K562 (cell line): ENCODE results near the gene SOSTDC1. TPM values are rescaled to one million over a fixed set of nuclear protein-coding genes. Genes with fewer than 3 reads are reported as not detected.

Experiments used
- ATAC-seq: fragments of 200-7000 bp; cut with Tn5 transposase; 3 replicates; pipeline ENCODE4 v1.9.1; 2020; ENCODE audit warnings: moderate library complexity
- BruUV-seq: library from RNA; stranded (reverse); fragments of 400-500 nt; replicated peaks from 2 replicates; lab custom pipeline; 2021; lab: Mats Ljungman, UMichigan
- CTCF ChIA-PET: fragments of 300-600 bp; formaldehyde crosslinking; extraction: SDS; loops from one replicate; lab custom pipeline; 2021; ENCODE audit warnings: low intra/inter-chr PET ratio; lab: Yijun Ruan, JAX
- POLR2A ChIA-PET: fragments of 300-600, 350-650 bp; sonication (Branson Sonifier 250); formaldehyde crosslinking; extraction: SDS; loops from one replicate; lab custom pipeline; 2021; ENCODE audit warnings: antibody characterized with exemption, inconsistent platforms; lab: Yijun Ruan, JAX
- DNase-seq, 4 experiments: peaks; one replicate each; pipeline versions ENCODE4 v3.0.0 to v3.0.0-alpha.2; 2011 to 2018; ENCODE audit warnings: low spot score in 3 of 4, mixed read lengths in 3 of 4; ENCODE audit errors: extremely low read depth in 1 of 4
- FAIRE-seq: peaks from 2 replicates; lab custom pipeline; 2011; peaks lifted over from hg19 to GRCh38; lab: Jason Lieb, UNC
- H2AFZ ChIP-seq: 2 replicates; pipeline ENCODE4 v1.6.0; 2011; ENCODE audit warnings: low read depth, low read length, control low read depth, inconsistent platforms
- H3K27ac ChIP-seq: fragments of 200-600 bp; 3 replicates; pipeline ENCODE4 v1.8.0; 2011; ENCODE audit warnings: low read depth, mild to moderate bottlenecking, control low read depth, inconsistent platforms, low read length, moderate library complexity, mixed read lengths; ENCODE audit errors: extremely low read depth
- H3K27me3 ChIP-seq, 2 experiments: fragments of 300-600 bp in 1 of 2; 2 replicates in 1 of 2; 3 replicates in 1 of 2; pipeline versions ENCODE4 v1.6.0 to v1.8.0; 2011; ENCODE audit warnings: inconsistent platforms in 2 of 2, low read length in 2 of 2, mild to moderate bottlenecking in 1 of 2, mixed read lengths in 1 of 2, moderate library complexity in 1 of 2; ENCODE audit not compliant: control insufficient read depth in 2 of 2, insufficient read depth in 2 of 2
- H3K36me3 ChIP-seq: fragments of 300-600 bp; 3 replicates; pipeline ENCODE4 v1.8.0; 2011; ENCODE audit warnings: mild to moderate bottlenecking, low read length, inconsistent platforms; ENCODE audit not compliant: control insufficient read depth, insufficient read depth
- H3K4me1 ChIP-seq, 2 experiments: fragments of 200-600 bp in 1 of 2; replicated peaks in 1 of 2; 2 replicates in 1 of 2; 3 replicates in 1 of 2; pipeline versions ENCODE4 v1.5.1 to v1.8.0; 2011; ENCODE audit warnings: inconsistent platforms in 2 of 2, low read length in 2 of 2, mild to moderate bottlenecking in 1 of 2, mixed read lengths in 1 of 2, moderate library complexity in 1 of 2; ENCODE audit not compliant: control insufficient read depth in 2 of 2, insufficient read depth in 2 of 2
- H3K4me2 ChIP-seq: 2 replicates; pipeline ENCODE4 v1.6.1; 2011; ENCODE audit warnings: low read length, control low read depth, inconsistent platforms, mixed read lengths; ENCODE audit not compliant: insufficient read depth
- H3K4me3 ChIP-seq: fragments of 200-600 bp; sonication (generic), shearing (Covaris generic); 2 replicates; pipeline ENCODE4 v1.5.1; 2016; ENCODE audit warnings: control low read depth, inconsistent platforms
- H3K79me2 ChIP-seq: fragments of 200-600 bp; 3 replicates; pipeline ENCODE4 v1.8.0; 2011; ENCODE audit warnings: low read length, inconsistent platforms; ENCODE audit not compliant: control insufficient read depth, insufficient read depth
- H3K9ac ChIP-seq, 2 experiments: 2 replicates each; pipeline versions ENCODE4 v1.6.0 to v1.6.1; 2011; ENCODE audit warnings: low read depth in 2 of 2, low read length in 2 of 2, control low read depth in 1 of 2, inconsistent platforms in 1 of 2, mild to moderate bottlenecking in 1 of 2, mixed read lengths in 1 of 2; ENCODE audit not compliant: insufficient read depth in 1 of 2
- H3K9me1 ChIP-seq: one replicate; pipeline ENCODE4 v1.6.0; 2011; ENCODE audit warnings: inconsistent platforms, mild to moderate bottlenecking, low read length, moderate library complexity; ENCODE audit not compliant: control insufficient read depth, insufficient read depth
- H3K9me3 ChIP-seq: replicated peaks from 2 replicates; pipeline ENCODE4 v1.5.1; 2011; ENCODE audit warnings: low read depth, low read length, inconsistent platforms; ENCODE audit not compliant: control insufficient read depth, insufficient read depth
- H4K20me1 ChIP-seq: replicated peaks from 2 replicates; pipeline ENCODE4 v1.6.1; 2011; ENCODE audit warnings: low read length, inconsistent platforms, mixed read lengths; ENCODE audit not compliant: control insufficient read depth, insufficient read depth
- CBX3 ChIP-seq, 2 experiments: IDR thresholded peaks; 1 replicate in 1 of 2; 2 replicates in 1 of 2; pipeline ENCODE4 v1.6.1; 2012; ENCODE audit warnings: inconsistent platforms in 2 of 2, low read length in 2 of 2, borderline replicate concordance in 1 of 2, control low read depth in 1 of 2
- CSDE1 ChIP-seq, 2 experiments: fragments of 450-650 bp; IDR thresholded peaks; 2 replicates each; pipeline ENCODE4 v1.6.1; 2016; ENCODE audit warnings: mild to moderate bottlenecking in 1 of 2
- DACH1 ChIP-seq: fragments of 450-650 bp; IDR thresholded peaks from 2 replicates; pipeline ENCODE4 v1.6.1; 2018; ENCODE audit not compliant: partially characterized antibody
- DDX20 ChIP-seq: fragments of 450-650 bp; IDR thresholded peaks from 2 replicates; pipeline ENCODE4 v1.6.1; 2016; ENCODE audit warnings: missing genetic modification characterization, low read depth, mild to moderate bottlenecking, missing compliant biosample characterization, moderate library complexity
- EP400 ChIP-seq: fragments of 450-650 bp; IDR thresholded peaks from 2 replicates; pipeline ENCODE4 v1.6.1; 2017; ENCODE audit warnings: antibody characterized with exemption, mild to moderate bottlenecking, moderate library complexity
- ETV6 ChIP-seq, 3 experiments: fragments of 150-350 bp in 1 of 3; sonication (generic) in 1 of 3; formaldehyde crosslinking in 1 of 3; IDR thresholded peaks; 2 replicates each; pipeline versions ENCODE4 v1.6.1 to v1.8.0; 2014 to 2022; ENCODE audit warnings: borderline replicate concordance in 2 of 3, low read depth in 2 of 3, antibody characterized with exemption in 1 of 3, low read length in 1 of 3, mild to moderate bottlenecking in 1 of 3, missing genetic modification reagents in 1 of 3
- FOXP1 ChIP-seq: sonication (generic); formaldehyde crosslinking; IDR thresholded peaks from 2 replicates; pipeline ENCODE4 v1.8.0; 2022; ENCODE audit warnings: mild to moderate bottlenecking, missing genetic modification reagents
- HNRNPLL ChIP-seq: fragments of 200-400 bp; formaldehyde crosslinking; IDR thresholded peaks from 2 replicates; pipeline ENCODE4 v1.6.1; 2017; ENCODE audit warnings: low read length, low read depth, mild to moderate bottlenecking; ENCODE audit not compliant: poor library complexity, severe bottlenecking
- KHSRP ChIP-seq: fragments of 450-650 bp; IDR thresholded peaks from 2 replicates; pipeline ENCODE4 v1.6.1; 2017
- L3MBTL2 ChIP-seq: fragments of 450-650 bp; IDR thresholded peaks from 2 replicates; pipeline ENCODE4 v1.6.1; 2016; ENCODE audit warnings: mild to moderate bottlenecking, moderate library complexity
- NFXL1 ChIP-seq: fragments of 450-650 bp; formaldehyde crosslinking; IDR thresholded peaks from 2 replicates; pipeline ENCODE4 v1.4.0; 2021; ENCODE audit warnings: mild to moderate bottlenecking
- PPARD ChIP-seq: fragments of 250-450 bp; sonication (Bioruptor Pico); IDR thresholded peaks from 2 replicates; pipeline ENCODE4 v1.8.0; 2022; ENCODE audit warnings: inconsistent platforms, mild to moderate bottlenecking, moderate library complexity
- THRA ChIP-seq: fragments of 450-650 bp; IDR thresholded peaks from 2 replicates; pipeline ENCODE4 v1.6.1; 2017; ENCODE audit warnings: mild to moderate bottlenecking, moderate library complexity
- ZBTB12 ChIP-seq: fragments of 250-450 bp; sonication (Bioruptor Pico); IDR thresholded peaks from 2 replicates; pipeline ENCODE4 v1.4.0; 2020
- ZFX ChIP-seq: sonication (generic); formaldehyde crosslinking; IDR thresholded peaks from 2 replicates; pipeline ENCODE4 v1.8.0; 2022; ENCODE audit warnings: mild to moderate bottlenecking, missing genetic modification reagents, moderate library complexity
- WGBS: fragments of 100-300 bp; shearing (Covaris generic); methylation state at CpG from one replicate; pipeline ENCODE4 v1.1.6; 2016; ENCODE audit warnings: low coverage, mixed read lengths; ENCODE audit not compliant: insufficient coverage; ENCODE audit errors: missing lambda C conversion rate; 5-methylcytosine and 5-hydroxymethylcytosine counted together
- in situ Hi-C: fragments of 300-500 bp; cut with MboI; formaldehyde crosslinking; loops from 4 replicates; pipeline ENCODE4 v1.15.0; 2018; ENCODE audit warnings: inconsistent platforms, mixed read lengths
- intact Hi-C: fragments of 100-400 bp; cut with micrococcal nuclease; formaldehyde crosslinking; loops from 2 replicates; pipeline ENCODE4 v1.14.2; 2022
- polyA plus RNA-seq, 8 experiments: library from polyadenylated mRNA; depleted of rRNA in 4 of 8; stranded (reverse) in 5 of 8; unstranded in 3 of 8; fragments of >200 nt; fragmentation: Nextera tagmentation in 2 of 8; fragmentation: Illumina TruSeq in 1 of 8; extraction: Ambion mirVana in 2 of 8; extraction: Trizol in 1 of 8; gene quantifications; 2 replicates each; pipeline versions ENCODE4 v1.2.1 to v1.2.3, GENCODE V29; 2011 to 2014; ENCODE audit warnings: inconsistent platforms in 1 of 8, missing spikeins in 1 of 8
- total RNA-seq, 7 experiments: library from RNA; depleted of rRNA in 6 of 7; stranded (reverse); fragments of >200 nt in 6 of 7; fragmentation: Illumina TruSeq in 2 of 7; extraction: Trizol in 2 of 7; gene quantifications; 2 replicates each; pipeline versions ENCODE4 v1.2.1 to v1.2.3, GENCODE V29; 2011 to 2021; ENCODE audit warnings: low replicate concordance in 1 of 7

Gene SOSTDC1
- total and polyA plus RNA-seq, 9 of the 15 experiments (the other 6 are each of a cell fraction or from before 2014, with no cell fraction given) = 8.3 to 48.6 (median 15.9) TPM

- intact Hi-C loops = loop anchor here (5.0 to 10.0 kb wide), 2 partner anchors 226 to 333 kb away; partner anchors contain the start of genes ANKMY2, BZW2 and TSPAN13
- FAIRE-seq (peak; percentile 75), ATAC-seq (peak; percentile 58), DNase-seq (peak; percentile 34 to 76 (median 49))
- 2% methylated on average over 48 of the region's 50 CpGs for WGBS
- Histone ChIP-seq H3K4me3 (peak within 1 kb of the TSS; percentile 66), H3K9ac (peak within 1 kb of the TSS; percentile 89 to 95), H3K36me3 (no peaks in the 10 kb centered on the region; the same call in 2 of the 3 replicates), H3K79me2 (peaks cover 56% of the 10 kb centered on the region), H3K4me1 (peaks cover 20 to 39% of the 10 kb centered on the region in 2 experiments), H3K27me3 (no peaks in the 10 kb centered on the region), H3K9me1 (no peaks in the 10 kb centered on the region), H3K9me3 (no peaks in the 10 kb centered on the region; the same call in 1 of the 2 replicates), H3K27ac (peak within 1 kb of the TSS; percentile 97), H4K20me1 (no peaks in the 10 kb centered on the region), H3K4me2 (peak within 1 kb of the TSS; percentile 95), H2AFZ (peak within 1 kb of the TSS; percentile 97)
- ChIA-PET POLR2A (interaction anchor here (0.6 to 3.3 kb wide), 10 partner anchors 10 to 224 kb away, joined by 3 to 24 read pairs (median 4); partner anchors contain the start of genes ANKMY2 and BZW2), CTCF (interaction anchor here (0.7 kb wide), 1 partner anchor 144 kb away, joined by 3 read pairs; no protein-coding TSS in a partner anchor)
- BruUV-seq = no TSS peak
- in situ Hi-C loops = no loop called here
- no peak for TF ChIP-seq ETV6 (IDR thresholded peaks at IDR 0.05; ENCODE audit: borderline replicate concordance in 1 of 2, low read depth in 2 of 2, low read length in 1 of 2)
- no peak for TF ChIP-seq ETV6 (CRISPR knock-in tag; IDR thresholded peaks at IDR 0.05; ENCODE audit: borderline replicate concordance)
- TF ChIP-seq ZBTB12 (CRISPR knock-in tag) = no peak
- no peak; a peak in 1 of 3 replicates for TF ChIP-seq CBX3 (IDR thresholded peaks at IDR 0.05; ENCODE audit: borderline replicate concordance in 1 of 2, low read length in 2 of 2)
- TF ChIP-seq FOXP1 = no peak
- TF ChIP-seq CSDE1 (IDR thresholded peaks at IDR 0.05) = no peak
- TF ChIP-seq ZFX = peak; percentile 58
- no peak for TF ChIP-seq EP400
- no peak for TF ChIP-seq DDX20 (tag)
- no peak for TF ChIP-seq NFXL1 (CRISPR knock-in tag)
- TF ChIP-seq DACH1 = peak; percentile 40
- TF ChIP-seq KHSRP = no peak
- TF ChIP-seq HNRNPLL = peak; percentile 75
- no peak for TF ChIP-seq THRA
- no peak for TF ChIP-seq PPARD (CRISPR knock-in tag)
- peak; percentile 32; the same call in 1 of the 2 replicates for TF ChIP-seq L3MBTL2
These were observed 44.0 kb downstream of the SOSTDC1 start, which contains the start of gene CRPPA for GRCh38 chr7:16421333-16422102. Gene CRPPA (minus strand): TSS chr7:16421538. CDS start chr7:16421322, 216 bp downstream.
